IMR-90 (cell line): ENCODE results near the gene TMTC2. TPM values are rescaled to one million over a fixed set of nuclear protein-coding genes. Genes with fewer than 3 reads are reported as not detected.

Experiments used
- ATAC-seq: fragments of 200-7000 bp; cut with Tn5 transposase; 2 replicates; pipeline ENCODE4 v1.9.1; 2020; ENCODE audit warnings: low read depth, mild to moderate bottlenecking, moderate library complexity
- BruUV-seq: library from RNA; stranded (reverse); fragments of 400-500 nt; replicated peaks from 2 replicates; lab custom pipeline; 2021; lab: Mats Ljungman, UMichigan
- CTCF ChIA-PET: fragments of 300-600 bp; formaldehyde crosslinking; extraction: SDS; loops from one replicate; lab custom pipeline; 2021; ENCODE audit warnings: antibody characterized with exemption; lab: Yijun Ruan, JAX
- POLR2A ChIA-PET: fragments of 300-600 bp; sonication (Branson Sonifier 250); formaldehyde crosslinking; loops from one replicate; lab custom pipeline; 2022; ENCODE audit warnings: antibody characterized with exemption; ENCODE audit not compliant: unreplicated experiment; lab: Charles Lee
- DNase-seq: peaks from one replicate; pipeline ENCODE4 v3.0.0; 2013
- H2AFZ ChIP-seq: replicated peaks from 2 replicates; pipeline ENCODE3; 2013; ENCODE audit warnings: low read length, mild to moderate bottlenecking; ENCODE audit not compliant: poor library complexity
- H2AK5ac ChIP-seq: 2 replicates; pipeline ENCODE4 v1.6.1; 2013; ENCODE audit warnings: low read depth, low read length, inconsistent platforms
- H2AK9ac ChIP-seq: replicated peaks from 2 replicates; pipeline ENCODE3; 2013; ENCODE audit warnings: mild to moderate bottlenecking, low read depth, low read length, moderate library complexity; ENCODE audit not compliant: poor library complexity
- H2BK120ac ChIP-seq: 2 replicates; pipeline ENCODE4 v1.6.1; 2013; ENCODE audit warnings: low read depth, low read length, inconsistent platforms
- H2BK15ac ChIP-seq: 3 replicates; pipeline ENCODE4 v1.6.1; 2013; ENCODE audit warnings: low read depth, low read length, inconsistent platforms
- H2BK20ac ChIP-seq: 2 replicates; pipeline ENCODE4 v1.6.1; 2013; ENCODE audit warnings: low read depth, mild to moderate bottlenecking, inconsistent platforms, low read length, moderate library complexity
- H2BK5ac ChIP-seq: 2 replicates; pipeline ENCODE4 v1.6.1; 2013; ENCODE audit warnings: mild to moderate bottlenecking, low read depth, low read length, inconsistent platforms; ENCODE audit not compliant: poor library complexity, severe bottlenecking
- H3K14ac ChIP-seq: replicated peaks from 2 replicates; pipeline ENCODE4 v1.6.1; 2013; ENCODE audit warnings: low read depth, low read length, inconsistent platforms
- H3K18ac ChIP-seq: 2 replicates; pipeline ENCODE4 v1.6.1; 2013; ENCODE audit warnings: low read depth, low read length, control low read depth
- H3K23ac ChIP-seq: 2 replicates; pipeline ENCODE4 v1.6.1; 2013; ENCODE audit warnings: low read depth, low read length, inconsistent platforms
- H3K27ac ChIP-seq: 2 replicates; pipeline ENCODE4 v1.5.1; 2013; ENCODE audit warnings: mild to moderate bottlenecking, control low read depth, low read length; ENCODE audit not compliant: insufficient read depth
- H3K27me3 ChIP-seq: 2 replicates; pipeline ENCODE4 v1.6.1; 2013; ENCODE audit warnings: low read length; ENCODE audit not compliant: control insufficient read depth, insufficient read depth
- H3K36me3 ChIP-seq: 2 replicates; pipeline ENCODE4 v1.6.1; 2013; ENCODE audit warnings: low read length, mixed read lengths; ENCODE audit not compliant: control insufficient read depth, insufficient read depth
- H3K4ac ChIP-seq: 2 replicates; pipeline ENCODE4 v1.6.1; 2013; ENCODE audit warnings: low read depth, low read length, inconsistent platforms
- H3K4me1 ChIP-seq: 2 replicates; pipeline ENCODE4 v1.6.1; 2013; ENCODE audit warnings: low read length, mixed read lengths; ENCODE audit not compliant: control insufficient read depth, insufficient read depth
- H3K4me2 ChIP-seq: 2 replicates; pipeline ENCODE4 v1.6.1; 2013; ENCODE audit warnings: low read depth, mild to moderate bottlenecking, control low read depth, low read length, moderate library complexity
- H3K4me3 ChIP-seq: 2 replicates; pipeline ENCODE4 v1.5.1; 2013; ENCODE audit warnings: low read depth, mild to moderate bottlenecking, control low read depth, low read length, moderate library complexity; ENCODE audit not compliant: insufficient read depth
- H3K56ac ChIP-seq: 2 replicates; pipeline ENCODE4 v1.6.1; 2013; ENCODE audit warnings: low read length, inconsistent platforms; ENCODE audit not compliant: insufficient read depth; ENCODE audit errors: extremely low read depth
- H3K79me1 ChIP-seq, 2 experiments: 2 replicates each; pipeline ENCODE4 v1.6.1; 2013; ENCODE audit warnings: low read length in 2 of 2, inconsistent platforms in 1 of 2, low read depth in 1 of 2
- H3K9ac ChIP-seq: 2 replicates; pipeline ENCODE4 v1.6.1; 2013; ENCODE audit warnings: low read depth, low read length, control low read depth
- H3K9me1 ChIP-seq: 2 replicates; pipeline ENCODE4 v1.6.1; 2013; ENCODE audit warnings: low read length, inconsistent platforms; ENCODE audit not compliant: insufficient read depth
- H3K9me3 ChIP-seq: 2 replicates; pipeline ENCODE4 v1.6.1; 2013; ENCODE audit warnings: low read length; ENCODE audit not compliant: control insufficient read depth, insufficient read depth
- H4K20me1 ChIP-seq: 2 replicates; pipeline ENCODE4 v1.6.1; 2013; ENCODE audit warnings: low read length, inconsistent platforms; ENCODE audit not compliant: insufficient read depth
- H4K5ac ChIP-seq: 2 replicates; pipeline ENCODE4 v1.6.1; 2013; ENCODE audit warnings: mild to moderate bottlenecking, low read depth, low read length, control low read depth
- H4K8ac ChIP-seq, 2 experiments: 2 replicates each; pipeline ENCODE4 v1.6.1; 2013; ENCODE audit warnings: low read depth in 2 of 2, low read length in 2 of 2, control low read depth in 1 of 2, inconsistent platforms in 1 of 2
- H4K91ac ChIP-seq: 2 replicates; pipeline ENCODE4 v1.6.1; 2013; ENCODE audit warnings: low read depth, low read length, inconsistent platforms; ENCODE audit not compliant: insufficient read depth
- ELK1 ChIP-seq: fragments of 150-350 bp; IDR thresholded peaks from 2 replicates; pipeline ENCODE4 v1.6.1; 2016; ENCODE audit warnings: low read depth, mild to moderate bottlenecking, low read length, moderate library complexity, borderline replicate concordance
- MXI1 ChIP-seq: IDR thresholded peaks from 2 replicates; pipeline ENCODE4 v1.6.1; 2012; ENCODE audit warnings: low read depth, mild to moderate bottlenecking, low read length, moderate library complexity, borderline replicate concordance
- NFE2L2 ChIP-seq: fragments of 150-350 bp; IDR thresholded peaks from 2 replicates; pipeline ENCODE4 v1.6.1; 2016; ENCODE audit warnings: low read depth, mild to moderate bottlenecking, low read length
- RFX5 ChIP-seq: IDR thresholded peaks from 2 replicates; pipeline ENCODE4 v1.8.0; 2012; ENCODE audit warnings: low read depth, mild to moderate bottlenecking, low read length, moderate library complexity
- dilution Hi-C: fragments of 300-500 bp; cut with HindIII; formaldehyde crosslinking; loops from one replicate; pipeline ENCODE4 v1.14.3; 2018; ENCODE audit warnings: low sequenced_read_pairs; ENCODE audit not compliant: unreplicated experiment
- in situ Hi-C: fragments of 300-500 bp; cut with MboI; formaldehyde crosslinking; loops from 3 replicates; pipeline ENCODE4 v1.14.3; 2019; ENCODE audit warnings: low sequenced_read_pairs, inconsistent platforms, mixed read lengths
- intact Hi-C: fragments of 100-400 bp; cut with micrococcal nuclease; formaldehyde crosslinking; loops from 2 replicates; pipeline ENCODE4 v1.10.0; 2022
- polyA plus RNA-seq, 3 experiments: library from polyadenylated mRNA; depleted of rRNA; stranded (reverse); fragments of >200 nt; gene quantifications; 2 replicates each; pipeline ENCODE4 v1.2.3, GENCODE V29; 2012; ENCODE audit warnings: low replicate concordance in 1 of 3
- total RNA-seq: library from RNA; depleted of rRNA; stranded (reverse); fragments of >200 nt; gene quantifications from 2 replicates; pipeline ENCODE4 v1.2.3, GENCODE V29; 2012

Gene TMTC2
- total and polyA plus RNA-seq, 2 of the 4 experiments (the other 2 are of a cell fraction) = 0.56 to 1.4 TPM

- DNase-seq (no peak), ATAC-seq (no peak)
- ChIA-PET CTCF (no interaction called here), POLR2A (no interaction called here)
- dilution Hi-C loops (no loop called here), in situ Hi-C loops (no loop called here), intact Hi-C loops (no loop called here)
- H2AFZ ChIP-seq = no peak overlapping the region
- H3K56ac ChIP-seq = no peak overlapping the region
- no peak overlapping the region for H3K4ac ChIP-seq
- H3K79me1 ChIP-seq = no peaks in the 10 kb centered on the region
- no peak overlapping the region for H3K9ac ChIP-seq
- no peak overlapping the region for H3K4me2 ChIP-seq
- H3K4me3 ChIP-seq = no peak overlapping the region
- no peak overlapping the region for H4K5ac ChIP-seq
- H3K27me3 ChIP-seq = no peaks in the 10 kb centered on the region
- H2AK9ac ChIP-seq = no peak overlapping the region
- H2AK5ac ChIP-seq = no peak overlapping the region
- H2BK20ac ChIP-seq = no peak overlapping the region
- no peak overlapping the region for H4K91ac ChIP-seq
- H3K4me1 ChIP-seq = no peaks in the 10 kb centered on the region
- no peak overlapping the region for H2BK120ac ChIP-seq
- H2BK15ac ChIP-seq = no peak overlapping the region
- TF ChIP-seq RFX5 (no peak), MXI1 (no peak), NFE2L2 (no peak), ELK1 (no peak)
- no peaks in the 10 kb centered on the region for H3K9me3 ChIP-seq
- H3K27ac ChIP-seq = no peak overlapping the region
- H3K14ac ChIP-seq = no peak overlapping the region
- H3K23ac ChIP-seq = no peak overlapping the region
- no peak overlapping the region for H4K8ac ChIP-seq
- no peak overlapping the region for H2BK5ac ChIP-seq
- H4K20me1 ChIP-seq = no peaks in the 10 kb centered on the region
- no peak overlapping the region for H3K18ac ChIP-seq
- no TSS peak for BruUV-seq
- no peaks in the 10 kb centered on the region for H3K9me1 ChIP-seq
- no peaks in the 10 kb centered on the region for H3K36me3 ChIP-seq
These were observed 9.8 kb downstream of the TMTC2 start for GRCh38 chr12:82696543-82696942.
